ENCODE results near the gene MAK. TPM values are rescaled to one million over a fixed set of nuclear protein-coding genes. Genes with fewer than 3 reads are reported as not detected.
A peak's percentile ranks its signal among the peaks of the same experiment; 100 is the strongest.

The MAK gene
- total RNA-seq, 2 donors from 2014 or later = 0.63 TPM; not detected in 1

DNA sequence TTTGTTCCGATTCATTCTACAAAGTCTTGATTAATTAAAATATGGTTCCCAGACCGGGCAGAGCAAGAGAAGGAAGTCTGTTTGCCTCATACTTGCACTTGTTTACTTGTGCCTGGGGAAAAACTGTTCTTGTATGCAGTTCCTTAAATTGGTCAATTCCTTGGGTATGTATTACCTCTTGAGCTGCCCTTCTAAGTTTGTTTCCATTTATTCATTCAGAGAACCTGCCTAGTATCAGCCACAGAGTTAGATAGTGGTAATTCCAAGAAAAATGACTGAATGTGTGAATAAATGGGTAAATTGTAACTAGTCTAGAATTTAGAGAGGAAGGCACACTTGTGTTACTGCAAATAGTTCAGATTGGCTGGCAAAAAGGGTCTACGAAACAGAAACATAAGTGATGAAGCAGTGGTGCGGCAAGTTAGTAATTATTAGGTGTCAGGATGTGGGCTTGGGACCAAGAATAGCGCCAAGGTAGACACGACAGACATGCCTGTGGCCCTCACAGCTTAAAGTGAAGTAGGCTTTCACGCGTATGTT, 525 bp upstream of the MAK start:
- ATAC-seq (ENCODE audit: insufficient number of reproducible peaks, low FRiP score, low read depth) = no peak

DNA sequence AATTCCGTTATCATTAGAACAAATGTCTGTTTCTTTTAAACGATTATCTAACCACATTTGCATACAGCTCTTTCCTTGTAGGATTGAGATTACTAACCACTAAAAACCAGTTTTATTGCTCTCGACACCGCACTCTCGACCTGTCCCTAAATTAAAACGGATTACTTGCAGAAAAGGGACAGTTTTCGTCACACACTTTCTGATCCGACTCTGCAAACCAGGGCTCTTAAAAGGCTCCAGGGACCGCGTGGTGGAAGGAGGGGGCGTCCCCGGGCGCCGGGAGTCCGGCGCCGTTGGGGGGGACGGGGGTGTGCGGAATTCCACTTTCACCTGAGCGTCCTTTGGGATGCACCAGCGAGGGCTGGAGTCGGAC, 731 bp downstream of the MAK start:
- no peaks in the 10 kb centered on the region for H3K36me3 ChIP-seq
- no peak for ATAC-seq (ENCODE audit: insufficient number of reproducible peaks, low FRiP score, low read depth)
- no peak overlapping the region for H3K27ac ChIP-seq
- H3K9me3 ChIP-seq = no peaks in the 10 kb centered on the region
- H3K4me3 ChIP-seq = peak overlapping the region; percentile 78
- DNase-seq (ENCODE audit: low spot score) = no peak
- TF ChIP-seq, protein P1, sequence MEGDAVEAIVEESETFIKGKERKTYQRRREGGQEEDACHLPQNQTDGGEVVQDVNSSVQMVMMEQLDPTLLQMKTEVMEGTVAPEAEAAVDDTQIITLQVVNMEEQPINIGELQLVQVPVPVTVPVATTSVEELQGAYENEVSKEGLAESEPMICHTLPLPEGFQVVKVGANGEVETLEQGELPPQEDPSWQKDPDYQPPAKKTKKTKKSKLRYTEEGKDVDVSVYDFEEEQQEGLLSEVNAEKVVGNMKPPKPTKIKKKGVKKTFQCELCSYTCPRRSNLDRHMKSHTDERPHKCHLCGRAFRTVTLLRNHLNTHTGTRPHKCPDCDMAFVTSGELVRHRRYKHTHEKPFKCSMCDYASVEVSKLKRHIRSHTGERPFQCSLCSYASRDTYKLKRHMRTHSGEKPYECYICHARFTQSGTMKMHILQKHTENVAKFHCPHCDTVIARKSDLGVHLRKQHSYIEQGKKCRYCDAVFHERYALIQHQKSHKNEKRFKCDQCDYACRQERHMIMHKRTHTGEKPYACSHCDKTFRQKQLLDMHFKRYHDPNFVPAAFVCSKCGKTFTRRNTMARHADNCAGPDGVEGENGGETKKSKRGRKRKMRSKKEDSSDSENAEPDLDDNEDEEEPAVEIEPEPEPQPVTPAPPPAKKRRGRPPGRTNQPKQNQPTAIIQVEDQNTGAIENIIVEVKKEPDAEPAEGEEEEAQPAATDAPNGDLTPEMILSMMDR (IDR thresholded peaks at IDR 0.05) = no peak
- no peaks in the 10 kb centered on the region for H3K27me3 ChIP-seq (replicated peaks; ENCODE audit: insufficient read depth)
- peaks cover 0 to 21% of the 10 kb centered on the region in 2 donors for H3K4me1 ChIP-seq (ENCODE audit: control insufficient read depth in 1 of 2, low read depth in 2 of 2)

More for the DNA sequence above, 525 bp upstream of the MAK start:
- peak overlapping the region; percentile 78 for H3K4me3 ChIP-seq
- H3K36me3 ChIP-seq = no peaks in the 10 kb centered on the region
- no peak overlapping the region for H3K27ac ChIP-seq
- no peaks in the 10 kb centered on the region for H3K9me3 ChIP-seq
- no peaks in the 10 kb centered on the region for H3K27me3 ChIP-seq (replicated peaks; ENCODE audit: insufficient read depth)
- DNase-seq (ENCODE audit: low spot score) = no peak
- peaks cover 0 to 21% of the 10 kb centered on the region in 2 donors for H3K4me1 ChIP-seq (ENCODE audit: control insufficient read depth in 1 of 2, low read depth in 2 of 2)
- TF ChIP-seq, protein P1 (IDR thresholded peaks at IDR 0.05) = no peak

DNA sequence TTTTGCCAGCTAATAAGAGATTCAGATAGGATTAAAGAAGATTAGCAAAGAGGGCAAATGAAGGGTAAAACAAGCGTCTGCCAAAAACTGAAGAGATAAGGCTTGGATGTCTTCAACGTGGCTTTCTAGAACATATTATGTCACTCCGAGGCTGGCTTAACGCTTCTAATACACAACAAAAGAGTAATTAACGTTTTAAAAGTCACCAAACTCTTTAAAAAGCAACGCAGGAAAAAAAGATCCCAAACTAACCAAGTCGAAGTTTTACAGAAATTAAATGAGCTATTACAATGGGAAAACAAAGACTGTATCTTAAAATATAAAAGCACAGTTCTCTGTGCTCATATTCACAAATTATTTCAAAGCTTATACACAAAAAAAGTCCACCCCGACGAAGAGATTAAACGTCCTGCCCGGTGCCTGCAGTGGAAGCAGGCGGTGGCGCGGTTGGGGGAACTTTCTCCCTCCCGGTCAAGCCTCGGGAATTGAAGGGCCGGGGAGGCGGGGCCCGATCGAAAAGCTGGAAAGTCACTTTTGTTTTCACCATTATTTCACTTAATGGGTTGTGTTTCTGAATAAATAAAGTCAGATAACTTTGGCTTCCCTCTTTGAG, 1.2 kb downstream of the MAK start:
- Histone ChIP-seq H3K4me3 (peak overlapping the region; percentile 78), H3K36me3 (no peaks in the 10 kb centered on the region), H3K4me1 (ENCODE audit: control insufficient read depth in 1 of 2, low read depth in 2 of 2) (peaks cover 0 to 21% of the 10 kb centered on the region in 2 donors), H3K27ac (no peak overlapping the region), H3K9me3 (no peaks in the 10 kb centered on the region), H3K27me3 (replicated peaks; ENCODE audit: insufficient read depth) (no peaks in the 10 kb centered on the region)
- ATAC-seq (ENCODE audit: insufficient number of reproducible peaks, low FRiP score, low read depth) (no peak), DNase-seq (ENCODE audit: low spot score) (no peak)
- TF ChIP-seq, protein P1 (IDR thresholded peaks at IDR 0.05) = no peak

DNA sequence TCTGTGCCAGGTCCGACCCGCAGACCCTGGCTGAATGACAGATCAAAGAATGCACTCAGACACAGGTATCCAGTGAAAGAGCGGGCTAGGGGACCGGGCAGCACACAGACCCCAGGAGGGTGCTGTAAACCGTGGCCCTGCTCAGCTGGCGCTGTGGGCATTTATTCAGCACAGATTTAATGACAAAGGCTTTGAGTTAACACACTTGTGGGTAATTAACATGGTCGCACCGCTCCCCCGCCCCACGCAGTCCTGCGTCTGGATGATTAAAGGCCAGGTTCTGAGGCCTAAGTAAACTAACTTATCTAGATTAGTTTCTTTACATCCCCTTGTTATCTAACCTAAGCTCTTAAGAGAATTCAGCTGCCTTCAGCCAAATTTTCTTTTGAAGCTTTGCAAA, 3.5 kb downstream of the MAK start:
- no peaks in the 10 kb centered on the region for H3K9me3 ChIP-seq
- DNase-seq (ENCODE audit: low spot score) (no peak), ATAC-seq (ENCODE audit: insufficient number of reproducible peaks, low FRiP score, low read depth) (no peak)
- H3K27me3 ChIP-seq (replicated peaks; ENCODE audit: insufficient read depth) = no peaks in the 10 kb centered on the region
- no peaks in the 10 kb centered on the region for H3K36me3 ChIP-seq
- H3K4me1 ChIP-seq (ENCODE audit: control insufficient read depth in 1 of 2, low read depth in 2 of 2) = peaks cover 0 to 21% of the 10 kb centered on the region in 2 donors
- H3K4me3 ChIP-seq = no peak overlapping the region
- TF ChIP-seq, protein P1 (IDR thresholded peaks at IDR 0.05) = no peak
- no peak overlapping the region for H3K27ac ChIP-seq

DNA sequence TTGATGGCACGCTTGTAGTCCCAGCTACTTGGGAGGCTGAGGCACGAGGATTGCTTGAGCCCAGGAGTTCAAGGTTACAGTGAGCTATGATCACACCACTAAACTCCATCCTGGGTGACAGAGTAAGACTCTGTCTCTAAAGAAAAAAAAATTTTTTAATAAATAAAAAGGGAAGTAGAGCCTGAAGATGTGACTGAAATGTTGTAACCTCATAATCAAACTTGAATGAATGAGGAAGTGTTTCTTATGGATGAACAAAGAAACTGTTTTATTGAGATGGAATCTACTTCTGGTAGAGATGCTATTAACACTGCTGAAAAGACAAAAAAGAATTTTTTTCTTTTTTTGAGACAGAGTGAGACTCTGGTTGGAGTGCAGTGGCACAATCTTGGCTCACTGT, 6.7 kb downstream of the MAK start:
- H3K4me1 ChIP-seq (ENCODE audit: control insufficient read depth in 1 of 2, low read depth in 2 of 2) = peaks cover 0 to under 1% of the 10 kb centered on the region in 2 donors
- DNase-seq (ENCODE audit: low spot score) = no peak
- no peak for ATAC-seq (ENCODE audit: insufficient number of reproducible peaks, low FRiP score, low read depth)
- no peaks in the 10 kb centered on the region for H3K36me3 ChIP-seq
- H3K27ac ChIP-seq = no peak overlapping the region
- H3K27me3 ChIP-seq (replicated peaks; ENCODE audit: insufficient read depth) = no peaks in the 10 kb centered on the region
- TF ChIP-seq, protein P1 (IDR thresholded peaks at IDR 0.05) = no peak
- no peak overlapping the region for H3K4me3 ChIP-seq
- no peaks in the 10 kb centered on the region for H3K9me3 ChIP-seq

All from thoracic aorta (tissue), 2 donors.